Mesothelial cell of epicardium (in vitro differentiated cells): Measurements from ENCODE around the gene AP4S1. TPM values are rescaled to one million over a fixed set of nuclear protein-coding genes. Genes with fewer than 3 reads are reported as not detected.
"Not testable (repeated sequence)": the region's sequence is repeated elsewhere in the genome, so short reads cannot be mapped to it uniquely, and the experiment has no call there.

Experiments used
- DNase-seq, 2 experiments: peaks; one replicate each; pipeline ENCODE4 v3.0.0; 2021; ENCODE audit warnings: low spot score in 2 of 2; ENCODE audit not compliant: unreplicated experiment in 2 of 2
- H3K27ac Mint-ChIP-seq: 2 replicates; pipeline ENCODE4 v1.8.0; 2021; ENCODE audit warnings: mixed read lengths
- H3K27me3 Mint-ChIP-seq: 2 replicates; pipeline ENCODE4 v1.8.0; 2021; ENCODE audit warnings: low read depth, mixed read lengths
- H3K36me3 Mint-ChIP-seq: 2 replicates; pipeline ENCODE4 v1.8.0; 2021; ENCODE audit warnings: mixed read lengths
- H3K4me1 Mint-ChIP-seq: 2 replicates; pipeline ENCODE4 v1.8.0; 2021; ENCODE audit warnings: mixed read lengths
- H3K4me3 Mint-ChIP-seq: 2 replicates; pipeline ENCODE4 v1.8.0; 2021; ENCODE audit warnings: mild to moderate bottlenecking, moderate library complexity, mixed read lengths
- H3K9me3 Mint-ChIP-seq: 2 replicates; pipeline ENCODE4 v1.8.0; 2021; ENCODE audit warnings: mixed read lengths
- total RNA-seq: library from RNA; stranded (reverse); gene quantifications from 3 replicates; pipeline ENCODE4 v1.2.1, GENCODE V29; 2021
- TF ChIP-seq, protein P1 (sequence below): fragments of 200-600 bp; sonication (generic); IDR thresholded peaks from one replicate; pipeline ENCODE4 v1.5.0; 2021; ENCODE audit warnings: antibody characterized with exemption; ENCODE audit not compliant: unreplicated experiment

Gene AP4S1
- total RNA-seq, 1 donor from 2014 or later, result 10.4 TPM

GRCh38 chr14:31060253-31060875 is 34.9 kb downstream of the AP4S1 start:
- Mint-ChIP-seq H3K27ac (no peak overlapping the region), H3K4me1 (peaks cover 10% of the 10 kb centered on the region), H3K27me3 (no peaks in the 10 kb centered on the region), H3K9me3 (no peaks in the 10 kb centered on the region), H3K36me3 (no peaks in the 10 kb centered on the region), H3K4me3 (no peak overlapping the region)
- TF ChIP-seq, protein P1, sequence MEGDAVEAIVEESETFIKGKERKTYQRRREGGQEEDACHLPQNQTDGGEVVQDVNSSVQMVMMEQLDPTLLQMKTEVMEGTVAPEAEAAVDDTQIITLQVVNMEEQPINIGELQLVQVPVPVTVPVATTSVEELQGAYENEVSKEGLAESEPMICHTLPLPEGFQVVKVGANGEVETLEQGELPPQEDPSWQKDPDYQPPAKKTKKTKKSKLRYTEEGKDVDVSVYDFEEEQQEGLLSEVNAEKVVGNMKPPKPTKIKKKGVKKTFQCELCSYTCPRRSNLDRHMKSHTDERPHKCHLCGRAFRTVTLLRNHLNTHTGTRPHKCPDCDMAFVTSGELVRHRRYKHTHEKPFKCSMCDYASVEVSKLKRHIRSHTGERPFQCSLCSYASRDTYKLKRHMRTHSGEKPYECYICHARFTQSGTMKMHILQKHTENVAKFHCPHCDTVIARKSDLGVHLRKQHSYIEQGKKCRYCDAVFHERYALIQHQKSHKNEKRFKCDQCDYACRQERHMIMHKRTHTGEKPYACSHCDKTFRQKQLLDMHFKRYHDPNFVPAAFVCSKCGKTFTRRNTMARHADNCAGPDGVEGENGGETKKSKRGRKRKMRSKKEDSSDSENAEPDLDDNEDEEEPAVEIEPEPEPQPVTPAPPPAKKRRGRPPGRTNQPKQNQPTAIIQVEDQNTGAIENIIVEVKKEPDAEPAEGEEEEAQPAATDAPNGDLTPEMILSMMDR, result no peak
- no peak for DNase-seq

GRCh38 chr14:31062908-31063307 is 37.5 kb downstream of the AP4S1 start:
- peaks cover 14% of the 10 kb centered on the region for H3K4me1 Mint-ChIP-seq
- H3K27me3 Mint-ChIP-seq, DNase-seq, H3K36me3 Mint-ChIP-seq, H3K9me3 Mint-ChIP-seq, H3K27ac Mint-ChIP-seq, H3K4me3 Mint-ChIP-seq: not testable (repeated sequence)

GRCh38 chr14:31068235-31068634 is 42.8 kb downstream of the AP4S1 start:
- no peak overlapping the region for H3K4me3 Mint-ChIP-seq

GRCh38 chr14:31069343-31069742 is 43.9 kb downstream of the AP4S1 start:
- H3K36me3 Mint-ChIP-seq, result peaks cover 8% of the 10 kb centered on the region
- H3K4me1 Mint-ChIP-seq, result peaks cover 8% of the 10 kb centered on the region
- H3K27me3 Mint-ChIP-seq, result no peaks in the 10 kb centered on the region
- no peak overlapping the region for H3K4me3 Mint-ChIP-seq
- no peak overlapping the region for H3K27ac Mint-ChIP-seq
- TF ChIP-seq, protein P1, result no peak
- no peak for DNase-seq
- H3K9me3 Mint-ChIP-seq, result no peaks in the 10 kb centered on the region

More at GRCh38 chr14:31068235-31068634, 42.8 kb downstream of the AP4S1 start:
- H3K27me3 Mint-ChIP-seq, result no peaks in the 10 kb centered on the region
- H3K27ac Mint-ChIP-seq, result no peak overlapping the region
- no peaks in the 10 kb centered on the region for H3K9me3 Mint-ChIP-seq
- peaks cover 8% of the 10 kb centered on the region for H3K4me1 Mint-ChIP-seq
- DNase-seq, result no peak
- peaks cover 8% of the 10 kb centered on the region for H3K36me3 Mint-ChIP-seq
- TF ChIP-seq, protein P1, result no peak

DNA sequence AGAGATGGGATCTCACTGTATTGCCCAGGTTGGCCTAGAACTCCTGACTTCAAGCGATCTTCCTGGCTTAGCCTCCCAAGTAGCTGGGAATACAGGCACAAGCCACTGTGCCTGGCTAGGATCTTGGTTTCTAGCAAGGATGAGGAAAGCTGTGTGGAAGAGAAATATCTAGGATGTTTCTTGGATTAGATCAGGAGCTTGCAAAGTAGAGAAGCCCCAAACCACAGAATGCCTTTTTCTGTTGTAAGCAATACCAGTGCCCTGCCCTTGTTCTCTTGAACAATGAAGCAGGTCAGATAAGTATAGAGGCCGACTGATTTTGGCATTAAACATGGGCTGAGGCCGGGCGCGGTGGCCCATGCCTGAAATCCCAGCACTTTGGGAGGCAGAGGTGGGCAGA is 45.0 kb downstream of the AP4S1 start:
- peaks cover 13% of the 10 kb centered on the region for H3K36me3 Mint-ChIP-seq
- H3K9me3 Mint-ChIP-seq, result peaks cover 6% of the 10 kb centered on the region
- H3K4me1 Mint-ChIP-seq, result peaks cover 8% of the 10 kb centered on the region
- no peak overlapping the region for H3K27ac Mint-ChIP-seq
- H3K4me3 Mint-ChIP-seq, result no peak overlapping the region
- no peaks in the 10 kb centered on the region for H3K27me3 Mint-ChIP-seq
- TF ChIP-seq, protein P1, result no peak
- DNase-seq, result no peak

DNA sequence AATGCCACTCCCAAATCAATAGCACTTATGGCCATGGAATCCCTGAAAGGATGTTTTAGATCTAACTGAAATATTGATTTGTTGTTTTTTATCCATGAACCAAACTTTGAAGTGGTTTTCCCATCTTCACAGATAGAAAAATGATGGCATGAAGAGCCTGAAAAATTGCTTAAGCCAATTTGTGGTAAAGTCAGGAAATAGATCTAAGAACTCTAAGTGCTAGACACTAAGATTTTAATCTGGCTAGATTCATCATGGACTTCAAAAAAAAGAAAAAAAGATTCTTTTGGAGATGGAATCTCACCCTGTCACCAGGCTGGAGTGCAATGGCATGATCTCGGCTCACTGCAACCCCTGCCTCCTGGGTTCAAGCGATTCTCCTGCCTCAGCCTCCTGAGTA is 45.7 kb downstream of the AP4S1 start:
- no peaks in the 10 kb centered on the region for H3K27me3 Mint-ChIP-seq
- peaks cover 5% of the 10 kb centered on the region for H3K4me1 Mint-ChIP-seq
- TF ChIP-seq, protein P1, result no peak
- DNase-seq, result no peak
- no peak overlapping the region for H3K4me3 Mint-ChIP-seq
- peaks cover 18% of the 10 kb centered on the region for H3K36me3 Mint-ChIP-seq
- peaks cover 10% of the 10 kb centered on the region for H3K9me3 Mint-ChIP-seq
- no peak overlapping the region for H3K27ac Mint-ChIP-seq
